ENCODE measurements around the gene NRXN2. TPM values are rescaled to one million over a fixed set of nuclear protein-coding genes. Genes with fewer than 3 reads are reported as not detected.

Gene NRXN2
- total RNA-seq, 1 donor from 2014 or later: 0.72 TPM

DNA sequence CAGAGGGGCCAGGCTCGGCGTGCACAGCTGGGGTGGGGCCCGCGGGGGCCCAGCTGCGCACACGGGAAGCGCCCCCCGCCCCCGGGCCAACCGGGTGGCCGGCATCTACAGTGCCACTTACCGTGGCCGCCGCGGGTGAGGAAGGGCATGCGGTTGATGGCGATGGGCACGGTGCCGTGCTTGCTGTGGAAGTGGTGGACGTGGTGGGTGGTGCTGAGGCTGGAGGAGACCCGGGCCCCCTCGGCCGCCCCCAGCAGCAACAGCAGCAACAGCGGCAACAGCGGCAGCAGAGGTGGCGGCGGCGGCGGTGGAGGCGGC is 80.6 kb downstream of the NRXN2 start:
- Histone ChIP-seq H3K4me3 (no peak overlapping the region), H3K36me3 (no peaks in the 10 kb centered on the region), H3K27ac (no peak overlapping the region), H3K27me3 (peaks cover 60% of the 10 kb centered on the region), H3K9me3 (no peaks in the 10 kb centered on the region), H3K4me1 (no peaks in the 10 kb centered on the region)
- TF ChIP-seq, protein P1, sequence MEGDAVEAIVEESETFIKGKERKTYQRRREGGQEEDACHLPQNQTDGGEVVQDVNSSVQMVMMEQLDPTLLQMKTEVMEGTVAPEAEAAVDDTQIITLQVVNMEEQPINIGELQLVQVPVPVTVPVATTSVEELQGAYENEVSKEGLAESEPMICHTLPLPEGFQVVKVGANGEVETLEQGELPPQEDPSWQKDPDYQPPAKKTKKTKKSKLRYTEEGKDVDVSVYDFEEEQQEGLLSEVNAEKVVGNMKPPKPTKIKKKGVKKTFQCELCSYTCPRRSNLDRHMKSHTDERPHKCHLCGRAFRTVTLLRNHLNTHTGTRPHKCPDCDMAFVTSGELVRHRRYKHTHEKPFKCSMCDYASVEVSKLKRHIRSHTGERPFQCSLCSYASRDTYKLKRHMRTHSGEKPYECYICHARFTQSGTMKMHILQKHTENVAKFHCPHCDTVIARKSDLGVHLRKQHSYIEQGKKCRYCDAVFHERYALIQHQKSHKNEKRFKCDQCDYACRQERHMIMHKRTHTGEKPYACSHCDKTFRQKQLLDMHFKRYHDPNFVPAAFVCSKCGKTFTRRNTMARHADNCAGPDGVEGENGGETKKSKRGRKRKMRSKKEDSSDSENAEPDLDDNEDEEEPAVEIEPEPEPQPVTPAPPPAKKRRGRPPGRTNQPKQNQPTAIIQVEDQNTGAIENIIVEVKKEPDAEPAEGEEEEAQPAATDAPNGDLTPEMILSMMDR (IDR thresholded peaks at IDR 0.05): no peak
- DNase-seq (no peak), ATAC-seq (no peak)
- intact Hi-C loops (cut with DNase I): no loop called here

DNA sequence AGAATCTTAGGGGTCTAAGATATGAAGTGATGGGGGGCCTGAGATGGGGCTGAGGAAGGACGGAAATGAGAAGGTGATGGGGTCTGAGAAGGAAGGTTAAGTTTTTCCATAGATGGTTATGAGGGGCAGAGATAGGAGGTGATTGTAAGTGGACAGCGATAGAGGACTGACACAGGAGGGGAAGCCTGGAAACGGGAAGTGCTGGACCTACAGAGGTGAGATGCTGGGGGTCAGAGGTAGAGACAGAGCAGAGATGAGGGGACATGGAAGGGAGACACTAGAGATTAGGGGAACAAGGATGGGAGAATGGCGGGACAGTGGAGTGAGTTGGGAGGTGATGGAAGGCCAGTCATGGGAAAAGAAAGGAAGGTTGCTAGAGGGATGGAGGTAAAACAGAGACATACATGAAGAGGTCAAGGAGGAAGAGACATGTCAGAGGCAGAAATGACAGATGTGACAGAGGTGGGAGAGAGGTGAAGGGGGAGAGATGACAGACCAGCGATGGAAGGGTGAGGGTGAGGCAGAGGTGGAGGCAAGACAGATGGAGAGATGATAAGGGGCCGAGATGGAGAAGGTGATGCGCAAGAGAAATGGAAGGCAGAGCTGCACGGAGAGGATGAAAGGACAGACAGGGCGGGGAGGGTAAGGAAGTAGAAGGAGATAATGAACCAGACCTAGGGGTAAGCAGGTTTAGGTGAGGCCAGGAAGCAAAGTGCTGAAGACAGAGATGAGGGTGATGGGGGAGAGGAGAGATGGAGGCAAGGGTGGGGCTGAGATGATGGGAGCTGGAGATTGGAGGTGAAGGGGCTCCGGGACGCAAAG is 81.2 kb downstream of the NRXN2 start:
- Histone ChIP-seq H3K4me3 (no peak overlapping the region), H3K27ac (no peak overlapping the region), H3K9me3 (no peaks in the 10 kb centered on the region), H3K4me1 (no peaks in the 10 kb centered on the region), H3K36me3 (no peaks in the 10 kb centered on the region), H3K27me3 (peaks cover 66% of the 10 kb centered on the region)
- intact Hi-C loops (cut with DNase I): no loop called here
- TF ChIP-seq, protein P1 (IDR thresholded peaks at IDR 0.05): no peak
- ATAC-seq (no peak), DNase-seq (no peak)

DNA sequence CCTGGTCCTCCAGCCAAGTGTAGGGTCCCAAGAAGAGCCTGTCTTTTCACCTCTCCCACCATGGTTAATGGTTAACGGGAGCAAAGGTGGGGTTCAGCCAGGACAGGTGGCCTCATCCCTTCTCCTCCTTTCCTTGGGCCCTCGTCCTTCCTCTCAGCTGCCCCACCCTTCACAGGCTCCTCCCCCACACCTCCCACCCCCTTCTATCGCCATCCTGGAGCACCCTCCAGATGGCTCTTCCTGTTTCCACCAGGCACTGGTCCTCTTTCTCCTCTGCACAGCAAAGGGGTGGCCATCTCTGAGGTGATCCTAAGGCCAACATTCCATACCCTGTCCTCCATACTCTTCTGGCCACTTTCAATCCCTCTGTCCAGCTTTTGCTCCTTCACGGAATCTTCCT is 83.1 kb downstream of the NRXN2 start:
- intact Hi-C loops (cut with DNase I): no loop called here
- H3K27me3 ChIP-seq: peaks cover 75% of the 10 kb centered on the region

DNA sequence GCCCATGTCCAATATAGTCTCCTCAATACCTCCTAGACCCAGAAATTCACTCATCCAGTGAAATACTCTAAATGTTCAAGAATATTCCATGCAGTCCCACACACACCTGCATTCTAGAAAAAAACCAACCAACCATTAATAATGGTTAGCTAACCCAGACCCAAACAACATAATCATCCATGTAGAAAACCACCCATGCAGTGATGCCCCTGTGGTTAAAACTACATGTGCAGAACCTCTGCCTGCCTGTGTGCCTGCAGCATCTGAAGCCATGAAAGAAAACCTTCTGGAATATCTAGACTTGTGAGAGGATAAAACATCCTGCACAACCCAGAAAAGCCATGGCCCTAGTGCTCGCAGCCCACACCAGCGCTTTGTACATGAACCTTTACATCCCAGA is 84.2 kb downstream of the NRXN2 start:
- H3K4me3 ChIP-seq: no peak overlapping the region
- peaks cover 71% of the 10 kb centered on the region for H3K27me3 ChIP-seq
- H3K27ac ChIP-seq: no peak overlapping the region
- no peaks in the 10 kb centered on the region for H3K36me3 ChIP-seq
- no peak for ATAC-seq
- no peaks in the 10 kb centered on the region for H3K4me1 ChIP-seq
- no peaks in the 10 kb centered on the region for H3K9me3 ChIP-seq
- TF ChIP-seq, protein P1 (IDR thresholded peaks at IDR 0.05): no peak
- no peak for DNase-seq
- intact Hi-C loops (cut with DNase I): no loop called here

More for the DNA sequence above, 83.1 kb downstream of the NRXN2 start:
- Histone ChIP-seq H3K27ac (no peak overlapping the region), H3K4me1 (no peaks in the 10 kb centered on the region), H3K36me3 (no peaks in the 10 kb centered on the region), H3K9me3 (no peaks in the 10 kb centered on the region), H3K4me3 (no peak overlapping the region)
- no peak for ATAC-seq
- DNase-seq: no peak
- TF ChIP-seq, protein P1 (IDR thresholded peaks at IDR 0.05): no peak

DNA sequence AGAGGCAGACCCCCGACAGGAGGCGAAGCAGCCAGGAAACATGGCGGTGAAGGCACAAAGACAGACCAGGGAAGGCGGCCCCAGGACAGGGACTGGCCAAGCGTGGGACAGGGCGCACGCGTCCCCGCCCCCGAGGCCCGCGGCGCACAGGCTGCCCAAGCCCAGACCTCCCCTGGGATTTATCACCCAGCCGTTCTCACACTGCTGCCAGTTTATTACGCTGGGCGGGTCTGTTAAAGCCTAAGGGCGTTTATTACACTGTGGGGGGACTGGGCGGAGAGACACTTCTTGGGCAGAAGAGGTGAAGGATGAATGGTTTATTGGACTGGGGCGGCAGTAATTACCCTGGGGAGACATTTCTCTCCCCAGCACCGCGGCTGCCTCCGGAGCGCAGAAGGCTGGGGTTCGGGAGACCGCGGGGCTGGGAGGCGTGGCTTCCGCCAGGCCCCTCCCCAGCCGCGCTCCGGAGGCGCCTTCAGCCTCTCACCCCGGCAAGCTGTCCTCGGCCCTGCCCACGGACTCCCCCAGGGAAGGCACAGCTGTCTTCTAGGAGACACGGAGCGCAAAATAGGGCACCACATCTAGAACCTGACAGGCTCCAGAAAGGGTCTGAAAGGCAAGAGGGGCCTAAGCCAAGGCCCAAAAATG is 84.9 kb downstream of the NRXN2 start:
- Histone ChIP-seq H3K27ac (no peak overlapping the region), H3K4me1 (no peaks in the 10 kb centered on the region), H3K36me3 (no peaks in the 10 kb centered on the region), H3K9me3 (no peaks in the 10 kb centered on the region), H3K4me3 (no peak overlapping the region), H3K27me3 (peaks cover 69% of the 10 kb centered on the region)
- TF ChIP-seq, protein P1 (IDR thresholded peaks at IDR 0.05): no peak
- ATAC-seq: no peak
- DNase-seq: no peak
- intact Hi-C loops (cut with DNase I): no loop called here
